GM12891 (cell line): ENCODE measurements around the gene JPH3.

Experiments used
- PAX5 ChIP-seq: IDR thresholded peaks from 2 replicates; pipeline ENCODE4 v1.6.1; 2011; ENCODE audit warnings: low read length, moderate library complexity, mild to moderate bottlenecking; ENCODE audit not compliant: insufficient read depth, severe bottlenecking
- POLR2A ChIP-seq: IDR thresholded peaks from 2 replicates; pipeline ENCODE4 v1.6.1; 2011; ENCODE audit warnings: low read depth, low read length, control low read depth
- POLR2AphosphoS5 ChIP-seq: IDR thresholded peaks from 2 replicates; pipeline ENCODE4 v1.6.1; 2011; ENCODE audit warnings: low read depth, low read length, control low read depth
- POU2F2 ChIP-seq: IDR thresholded peaks from 2 replicates; pipeline ENCODE4 v1.6.1; 2011; ENCODE audit warnings: low read depth, mild to moderate bottlenecking, control low read depth, low read length, moderate library complexity
- SPI1 ChIP-seq: IDR thresholded peaks from 2 replicates; pipeline ENCODE4 v1.6.1; 2011; ENCODE audit warnings: low read depth, low read length, control low read depth
- TAF1 ChIP-seq: IDR thresholded peaks from 2 replicates; pipeline ENCODE4 v1.6.1; 2011; ENCODE audit warnings: low read depth, low read length, control low read depth

DNA sequence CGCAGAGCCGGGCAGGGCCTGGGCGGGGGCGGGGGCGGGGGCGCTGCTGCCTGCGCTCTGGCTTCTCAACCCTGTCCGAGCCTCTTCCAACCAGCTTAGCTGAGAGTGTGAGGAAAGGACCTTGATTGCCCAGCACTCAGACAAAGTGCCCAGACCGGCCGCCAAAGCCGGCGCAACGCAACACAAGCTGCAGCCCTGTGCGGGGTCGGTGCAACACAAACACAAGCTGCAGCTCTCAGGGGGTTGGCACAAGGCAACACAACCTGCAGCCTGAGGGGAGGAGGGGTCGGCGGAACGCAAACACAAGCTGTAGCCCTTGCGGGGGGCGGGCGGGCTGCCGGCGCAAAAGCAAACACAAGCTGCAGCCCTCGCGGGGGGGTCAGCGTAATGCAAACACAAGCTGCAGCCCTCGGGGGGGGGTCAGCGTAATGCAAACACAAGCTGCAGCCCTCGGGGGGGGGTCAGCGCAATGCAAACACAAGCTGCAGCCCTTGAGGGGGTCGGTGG, 103.5 kb downstream of the JPH3 start:
- no peak for TF ChIP-seq POLR2A
- TF ChIP-seq TAF1 = no peak
- no peak for TF ChIP-seq POLR2AphosphoS5
- TF ChIP-seq SPI1 = no peak
- no peak for TF ChIP-seq PAX5
- no peak for TF ChIP-seq POU2F2
